Suppressor macrophage treated with lipopolysaccharide for 4 hours (primary cell): ENCODE measurements around the gene TTC33.

ENCODE experiments used
- DNase-seq: peaks from one replicate; pipeline ENCODE4 v3.0.0-alpha.2; 2020

TTC33 gene

DNA sequence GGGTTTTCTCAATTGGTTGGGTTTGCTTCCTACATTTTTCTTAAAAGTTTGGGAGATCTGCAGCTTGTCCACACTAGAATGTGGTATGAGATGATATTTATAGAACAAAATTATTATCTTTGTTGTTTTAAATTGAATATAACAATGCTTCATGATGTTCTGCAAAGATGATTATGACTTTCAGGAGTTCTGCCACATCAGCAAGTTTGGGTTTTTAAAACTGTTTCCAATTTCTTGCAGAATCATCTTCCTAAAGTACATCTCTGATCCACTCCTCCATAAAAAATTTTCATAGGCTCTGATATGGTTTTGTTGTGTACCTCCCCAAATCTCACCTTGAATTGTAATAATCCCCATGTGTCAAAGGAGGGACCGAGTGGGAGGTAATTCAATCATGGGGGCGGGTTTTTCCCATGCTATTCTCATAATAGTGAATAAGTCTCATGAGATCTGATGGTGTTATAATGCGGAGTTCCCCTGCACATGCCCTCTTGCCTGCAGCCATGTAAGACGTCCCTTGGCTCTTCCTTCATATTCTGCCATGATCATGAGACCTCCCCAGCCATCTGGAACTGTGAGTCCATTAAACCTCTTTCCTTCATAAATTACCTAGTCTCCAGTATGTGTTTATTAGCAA, 195.2 kb downstream of the TTC33 start:
- peak; percentile 69 for DNase-seq

DNA sequence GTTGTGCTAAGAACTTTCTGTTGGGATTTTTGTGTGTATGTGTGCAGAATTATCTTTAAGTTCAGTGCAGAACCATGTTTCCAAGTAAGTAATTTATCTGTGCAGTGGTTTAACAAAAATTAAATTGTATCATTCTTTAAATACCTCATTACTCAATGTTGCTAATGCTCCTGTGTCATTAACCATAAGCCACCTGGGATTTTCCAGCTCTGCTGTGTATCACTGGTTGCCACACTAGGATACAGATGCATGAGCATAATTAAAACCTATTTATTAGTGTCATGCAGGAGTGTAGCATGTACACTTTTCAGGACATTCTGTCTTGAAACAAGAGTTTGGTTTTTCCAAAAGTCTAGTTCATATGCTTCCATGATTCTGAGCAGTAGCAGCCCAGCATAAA, 196.5 kb downstream of the TTC33 start:
- no peak for DNase-seq

DNA sequence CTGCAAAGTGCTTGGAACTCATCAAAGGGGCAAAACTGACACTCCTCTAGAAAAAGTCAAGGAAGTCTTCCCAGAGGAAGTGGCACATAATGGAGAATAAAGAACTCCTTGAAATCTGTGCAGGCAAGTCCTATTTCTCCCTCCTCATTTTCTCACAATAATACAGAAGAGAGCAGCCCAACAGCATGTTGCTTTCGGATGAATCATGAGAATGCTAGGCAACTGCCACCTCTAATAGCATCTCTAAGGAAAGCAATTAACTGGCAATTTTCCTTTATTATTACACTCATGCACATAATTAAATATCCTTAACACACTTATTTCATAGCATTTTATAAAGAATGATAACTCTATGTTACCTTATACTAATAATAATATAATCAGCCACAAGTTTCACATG, 198.3 kb downstream of the TTC33 start:
- no peak for DNase-seq

DNA sequence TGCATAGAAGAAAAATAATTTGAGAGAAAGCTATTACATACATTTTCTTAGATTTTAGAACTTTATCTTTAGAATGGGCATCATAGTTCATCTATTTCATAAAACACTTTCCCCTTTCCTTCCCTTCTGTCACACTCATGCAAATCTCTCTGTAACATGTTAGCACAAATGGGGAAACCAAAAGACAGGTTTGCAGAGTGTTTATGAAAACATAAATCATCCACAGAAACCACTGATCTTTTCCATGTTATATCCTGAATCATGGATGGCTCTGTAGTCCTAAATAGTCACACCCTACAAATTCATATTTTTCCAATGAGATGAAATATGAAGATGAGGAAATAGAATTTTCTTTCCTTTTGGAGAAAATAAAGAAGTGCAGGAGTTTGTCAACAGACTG, 198.9 kb downstream of the TTC33 start:
- DNase-seq = no peak

DNA sequence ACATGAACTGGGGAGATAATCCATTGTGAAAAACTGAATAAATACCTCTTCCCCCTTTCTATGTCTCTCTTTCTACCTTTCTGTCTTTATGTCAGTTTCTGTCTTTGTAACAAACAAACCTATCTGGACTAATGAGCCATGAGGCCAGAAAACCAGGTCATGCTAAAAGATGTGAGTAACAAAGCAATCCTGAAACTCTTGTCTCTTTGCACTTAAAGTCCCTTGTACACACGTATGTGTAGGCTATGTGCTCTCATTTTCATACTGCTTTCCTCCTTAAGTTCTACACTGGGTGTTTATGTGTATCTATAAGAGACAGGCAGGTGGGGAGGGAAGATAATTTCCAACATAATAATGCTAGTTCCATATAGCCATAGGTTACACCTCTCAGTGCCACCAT, 199.9 kb downstream of the TTC33 start:
- no peak for DNase-seq

DNA sequence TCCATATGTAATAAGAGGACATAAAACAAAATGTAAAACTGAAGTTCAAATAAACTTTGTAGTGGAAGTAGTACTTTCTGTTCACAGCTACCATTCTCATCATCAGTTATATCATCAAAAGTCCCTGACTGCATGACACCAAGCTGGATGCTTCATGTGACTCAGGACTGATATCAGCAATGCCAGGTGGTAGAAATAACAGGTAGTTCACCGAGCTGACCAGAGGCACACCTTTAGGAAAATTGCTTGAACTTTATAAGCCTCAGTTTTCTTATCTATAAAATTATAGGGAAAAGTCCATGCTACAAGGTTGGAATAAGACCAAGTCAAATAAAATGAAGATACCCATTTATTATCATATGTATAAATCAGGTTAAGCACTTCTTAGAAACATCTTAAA, 200.9 kb downstream of the TTC33 start:
- DNase-seq = peak; percentile 26

DNA sequence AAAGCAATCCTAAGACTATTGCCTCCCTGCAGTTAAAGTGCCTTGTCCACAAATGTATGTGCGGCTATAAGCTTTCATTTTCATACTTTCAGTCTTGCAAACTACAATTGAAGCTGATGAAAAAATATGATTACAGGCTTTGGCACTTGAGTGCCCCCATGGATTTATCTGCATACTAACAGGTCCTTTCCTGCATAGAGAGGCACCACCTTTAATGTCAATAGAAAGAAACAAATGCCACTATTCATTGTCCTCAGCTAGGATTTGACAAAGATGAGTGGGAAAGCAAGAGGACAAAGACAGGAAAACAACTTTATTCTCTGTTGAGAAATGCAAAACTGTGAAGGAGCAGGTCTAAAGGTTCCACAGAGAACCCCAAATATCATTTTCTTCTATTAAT, 201.7 kb downstream of the TTC33 start:
- DNase-seq = no peak

DNA sequence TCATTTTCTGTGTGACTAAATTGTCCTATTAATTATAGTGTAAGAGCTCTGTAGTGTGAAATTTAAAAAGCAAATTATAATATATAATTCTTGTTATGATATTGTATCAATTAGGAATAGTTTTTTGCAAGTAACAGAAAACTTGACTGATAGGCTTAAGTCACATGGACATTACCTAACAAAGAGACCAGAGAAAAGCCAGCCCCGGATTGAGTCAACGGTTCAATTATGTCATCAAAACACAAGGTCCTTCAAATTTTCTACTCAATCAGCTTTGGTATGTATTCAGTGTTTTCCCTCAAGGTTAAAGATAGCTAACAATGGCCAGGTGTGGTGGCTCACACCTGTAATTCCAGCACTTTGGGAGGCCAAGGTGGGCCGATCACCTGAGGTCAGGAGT, 202.8 kb downstream of the TTC33 start:
- peak; percentile 45 for DNase-seq

DNA sequence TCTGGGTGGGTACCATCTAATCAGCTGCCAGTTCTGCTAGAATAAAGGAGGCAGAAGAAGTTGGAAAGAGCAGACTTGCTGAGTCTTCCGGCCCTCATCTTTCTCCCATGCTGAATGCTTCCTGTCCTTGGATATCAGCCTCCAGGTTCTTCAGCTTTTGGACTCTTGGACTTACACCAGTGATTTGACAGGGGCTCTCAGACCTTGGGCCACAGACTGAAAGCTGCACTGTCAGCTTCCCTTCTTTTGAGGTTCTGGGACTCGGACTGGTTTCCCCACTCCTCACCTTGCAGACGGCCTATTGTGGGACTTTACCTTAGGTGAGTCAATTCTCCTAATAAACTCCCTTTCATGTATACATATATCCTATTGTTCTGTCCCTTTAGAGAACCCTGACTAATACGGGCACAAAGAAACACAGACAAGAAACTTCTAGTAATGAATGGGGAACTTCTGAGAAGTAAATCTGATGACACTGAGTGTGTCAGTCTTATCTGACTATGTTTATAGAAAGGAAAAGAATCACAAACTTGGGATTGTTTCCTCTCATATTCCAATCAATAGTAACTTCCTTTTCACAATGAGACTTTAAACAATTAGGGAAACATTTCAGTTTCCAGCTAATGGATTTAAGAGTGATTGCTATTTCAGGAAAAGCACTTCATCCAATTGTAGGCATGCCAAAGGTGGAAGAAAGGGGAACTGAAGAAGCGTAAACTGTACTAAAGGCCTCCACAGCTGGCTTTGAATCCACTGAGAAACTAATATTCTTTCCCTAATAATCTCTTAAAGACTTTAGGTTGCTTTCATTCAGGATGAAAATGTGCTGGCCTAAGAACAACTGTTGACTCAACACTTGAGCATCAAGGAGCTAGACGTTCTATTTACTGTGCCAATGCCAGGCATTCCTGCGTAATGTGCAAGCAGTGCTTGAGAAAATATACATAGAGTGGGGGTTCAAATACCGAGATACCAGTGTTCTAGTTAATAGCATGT, 204.0 kb downstream of the TTC33 start:
- peak; percentile 68 for DNase-seq

DNA sequence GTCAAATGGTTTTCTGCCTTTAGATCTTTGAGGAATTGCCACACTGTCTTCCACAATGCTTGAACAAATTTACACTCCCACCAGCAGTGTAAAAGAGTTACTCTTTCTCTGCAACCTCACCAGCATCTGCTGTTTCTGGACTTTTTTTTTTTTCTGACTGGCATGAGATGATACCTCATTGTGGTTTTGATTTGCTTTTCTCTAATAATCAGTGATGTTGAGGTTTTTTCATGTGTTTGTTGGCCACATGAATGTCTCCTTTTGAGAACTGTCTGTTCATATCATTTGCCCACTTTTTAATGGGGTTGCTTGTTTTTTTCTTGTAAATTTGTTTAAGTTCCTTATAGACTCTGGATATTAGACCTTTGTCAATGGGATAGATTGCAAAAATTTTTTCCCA, 205.3 kb downstream of the TTC33 start:
- no peak for DNase-seq

DNA sequence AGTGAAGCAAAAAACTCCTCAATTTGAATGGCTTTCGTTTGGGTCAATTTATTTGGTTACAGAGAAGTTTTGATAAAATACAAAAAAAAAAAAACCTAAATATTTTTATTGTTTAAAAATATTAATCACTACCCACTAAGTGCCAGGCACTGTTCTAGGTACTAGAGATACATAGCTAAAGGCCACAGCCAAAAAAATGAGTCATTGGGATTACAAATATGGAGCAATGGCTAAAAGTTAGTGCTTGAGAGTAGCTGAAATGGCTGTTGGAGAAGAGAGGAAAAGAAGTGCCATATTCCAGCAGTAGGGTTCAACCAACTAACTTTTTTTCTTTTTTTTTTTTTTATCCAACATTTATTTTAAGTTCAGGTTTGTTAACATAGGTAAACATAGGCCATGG, 206.1 kb downstream of the TTC33 start:
- peak; percentile 16 for DNase-seq

DNA sequence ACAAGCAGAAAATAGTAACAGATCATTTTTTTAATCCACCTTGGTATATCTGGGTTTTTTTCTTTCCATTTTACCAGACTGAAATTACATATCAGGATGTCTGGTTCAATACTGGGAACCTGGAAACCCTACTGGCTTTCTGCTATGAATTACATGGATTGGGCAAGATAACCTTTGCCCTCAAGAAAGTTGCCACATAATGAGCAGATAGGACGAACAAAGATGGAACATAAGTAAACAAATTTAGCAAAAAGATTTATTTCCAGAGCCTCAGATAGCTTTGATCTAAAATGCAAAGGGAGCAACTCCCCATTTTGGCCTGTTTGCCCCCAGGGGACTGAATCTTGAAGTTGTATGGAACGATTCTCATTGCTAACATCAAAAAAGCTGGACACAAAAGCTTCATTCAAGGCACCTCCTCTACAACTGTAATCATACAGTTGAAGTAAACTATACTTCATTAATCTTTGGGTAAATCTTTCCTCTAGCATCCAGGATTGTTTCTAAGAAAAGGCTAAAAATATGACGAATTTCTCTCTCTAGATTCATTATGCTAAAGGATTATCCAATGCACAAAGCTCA, 207.7 kb downstream of the TTC33 start:
- no peak for DNase-seq

DNA sequence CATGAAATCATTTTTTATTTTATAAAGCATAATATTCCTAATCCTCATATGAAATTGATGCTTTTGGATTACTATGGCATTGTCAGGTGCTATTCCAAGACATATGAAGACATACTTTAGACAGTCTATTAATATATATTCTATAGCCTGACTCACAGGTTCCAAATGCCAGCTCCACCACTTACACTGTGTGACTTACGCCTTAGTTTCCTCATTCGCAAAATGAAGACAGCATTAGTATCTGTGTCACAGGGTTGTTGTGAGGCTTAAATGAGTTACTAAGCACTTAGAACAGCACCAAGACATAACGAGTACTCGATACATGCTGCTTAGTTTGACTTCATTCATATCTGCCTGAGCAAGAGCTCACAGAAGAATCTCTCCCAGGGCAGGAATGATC, 208.2 kb downstream of the TTC33 start:
- peak; percentile 61 for DNase-seq

DNA sequence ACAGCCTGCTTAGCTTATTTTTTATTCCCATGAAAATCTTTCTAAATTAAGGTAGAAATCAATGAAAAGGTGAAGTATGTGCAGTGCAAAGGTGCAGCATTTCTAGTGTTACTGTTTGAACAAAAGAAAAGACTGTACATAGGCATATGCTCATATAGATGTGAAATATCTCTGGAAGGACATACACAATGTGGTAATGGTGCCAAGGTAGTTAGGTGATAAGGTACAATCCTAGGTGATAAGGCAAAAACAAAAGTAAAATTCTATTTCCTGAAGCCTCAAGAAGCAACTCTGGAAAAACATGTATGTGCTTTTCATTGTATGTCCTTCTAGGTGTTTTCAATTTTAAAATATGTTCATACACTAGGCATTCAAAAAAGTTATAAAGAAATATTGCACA, 215.5 kb downstream of the TTC33 start:
- DNase-seq = no peak

DNA sequence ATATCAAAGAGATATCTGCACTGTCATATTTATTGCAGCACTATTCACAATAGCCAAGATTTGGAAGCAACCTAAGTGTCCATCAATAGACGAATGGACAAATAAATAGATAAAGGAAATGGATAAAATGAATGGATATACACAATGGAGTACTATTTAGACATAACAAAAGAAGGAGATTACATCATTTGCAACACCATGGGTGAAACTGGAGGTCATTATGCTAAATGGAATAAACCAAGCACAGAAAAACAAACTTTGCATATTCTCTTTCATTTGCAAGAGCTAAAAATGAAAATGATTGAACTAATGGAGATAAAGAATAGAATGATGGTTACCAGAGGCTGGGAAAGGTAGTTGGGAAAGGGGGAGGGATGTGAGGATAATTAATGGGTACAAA, 231.1 kb downstream of the TTC33 start:
- no peak for DNase-seq

DNA sequence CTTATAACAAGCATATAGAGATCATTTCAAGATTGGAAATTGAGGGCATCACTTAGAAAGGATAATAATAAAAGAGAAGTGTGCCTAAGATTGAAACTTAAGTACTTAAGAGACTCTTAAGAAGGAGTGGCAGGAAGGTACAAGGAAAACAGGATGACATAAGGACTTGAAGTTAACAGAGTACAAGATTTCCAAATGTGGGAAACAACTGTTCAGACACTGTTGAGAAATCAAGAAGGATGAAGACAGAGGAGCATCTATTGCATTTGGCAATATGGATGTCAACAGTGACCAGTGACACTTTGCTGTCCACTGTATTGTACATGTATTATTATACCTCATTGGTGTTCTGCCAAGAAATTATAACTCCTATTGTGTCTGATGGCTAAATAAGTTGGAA, 233.8 kb downstream of the TTC33 start:
- DNase-seq = peak; percentile 91

DNA sequence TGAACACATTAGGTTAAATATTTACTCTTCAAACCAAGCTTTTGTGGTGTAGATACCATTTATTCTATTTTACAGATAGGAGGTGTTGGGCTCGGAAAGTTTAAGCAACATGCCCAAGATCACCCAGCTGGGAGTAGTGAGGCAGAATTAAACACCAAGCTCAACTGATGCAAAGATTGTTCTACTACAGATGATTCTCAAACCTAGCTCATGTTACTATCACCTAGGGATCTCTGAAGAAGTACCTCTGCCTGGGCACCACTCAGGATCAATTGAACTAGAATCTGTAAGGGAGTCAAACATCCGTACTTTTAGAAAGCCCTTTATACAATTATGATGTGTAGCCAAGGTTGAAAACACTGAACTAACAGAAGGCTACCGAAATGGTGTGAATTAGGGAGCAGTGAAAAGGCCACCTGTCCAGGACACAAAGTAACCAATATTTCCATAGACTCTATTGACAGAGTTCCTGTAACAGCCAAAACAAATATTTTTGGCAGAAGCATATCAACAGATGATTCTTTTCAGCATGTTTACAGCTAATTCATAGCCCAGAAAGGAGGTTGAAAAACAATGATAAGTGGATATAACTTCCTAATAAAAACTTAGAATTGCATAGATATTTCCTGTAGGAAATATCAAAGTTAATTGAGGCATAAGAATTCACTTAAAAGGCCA, 234.5 kb downstream of the TTC33 start:
- DNase-seq = no peak

DNA sequence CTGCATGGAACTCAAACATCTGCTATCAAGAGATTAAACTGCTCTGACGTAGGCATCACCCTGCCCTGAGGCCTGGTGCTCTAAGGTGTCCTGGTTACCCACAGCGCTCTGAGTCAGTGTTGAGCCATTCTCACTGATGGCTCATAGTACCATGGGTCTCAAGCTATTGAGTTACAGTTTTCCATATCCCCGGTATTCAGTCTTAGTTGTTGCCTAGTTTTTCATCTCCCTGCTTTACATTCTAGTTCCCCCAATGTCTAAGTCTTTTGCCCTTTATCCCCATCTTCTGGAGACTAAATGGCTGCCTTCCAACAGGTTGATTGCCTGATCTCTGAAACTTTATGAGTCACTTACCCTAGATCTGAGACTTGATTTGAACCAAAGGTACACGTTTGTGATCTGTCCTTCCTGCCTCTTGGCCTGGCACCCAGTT, 237.3 kb downstream of the TTC33 start:
- no peak for DNase-seq

DNA sequence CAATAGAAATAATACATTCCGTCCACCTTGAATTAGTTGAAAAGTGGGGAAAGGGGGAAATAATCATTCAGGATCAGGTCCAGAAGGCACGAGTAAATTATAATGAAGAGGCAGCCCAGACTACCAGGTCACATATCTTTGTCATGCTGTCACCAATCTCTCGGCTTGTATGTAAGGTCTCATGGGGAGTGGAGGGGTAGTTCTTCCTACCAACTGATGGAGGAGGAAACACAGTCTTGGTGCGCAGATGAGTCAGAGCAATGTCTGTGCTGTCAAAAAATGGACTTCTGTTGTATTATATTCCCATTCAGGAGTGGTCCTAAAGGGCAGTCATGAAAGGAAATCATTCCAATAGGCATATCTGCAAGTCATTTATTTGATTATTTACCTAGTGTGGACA, 240.3 kb downstream of the TTC33 start:
- DNase-seq = no peak

DNA sequence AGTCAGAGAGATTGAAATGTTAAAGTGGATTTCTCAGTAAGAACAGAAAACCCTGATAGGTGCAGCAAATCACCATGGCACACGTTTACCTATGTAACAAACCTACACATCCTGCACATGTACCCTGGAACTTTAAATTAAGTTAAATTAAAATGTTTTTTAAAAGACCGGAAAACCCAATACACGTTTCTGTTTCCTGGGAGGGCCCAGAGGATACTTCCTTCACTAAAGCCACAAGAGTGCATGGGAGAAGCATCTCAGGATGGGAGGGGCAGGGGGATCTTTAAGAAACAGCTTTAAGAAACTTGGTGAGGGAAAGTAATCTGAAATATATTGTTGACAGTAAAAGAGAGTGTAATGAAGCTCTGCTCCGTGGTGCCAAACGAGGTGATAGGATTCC, 240.8 kb downstream of the TTC33 start:
- DNase-seq = no peak

DNA sequence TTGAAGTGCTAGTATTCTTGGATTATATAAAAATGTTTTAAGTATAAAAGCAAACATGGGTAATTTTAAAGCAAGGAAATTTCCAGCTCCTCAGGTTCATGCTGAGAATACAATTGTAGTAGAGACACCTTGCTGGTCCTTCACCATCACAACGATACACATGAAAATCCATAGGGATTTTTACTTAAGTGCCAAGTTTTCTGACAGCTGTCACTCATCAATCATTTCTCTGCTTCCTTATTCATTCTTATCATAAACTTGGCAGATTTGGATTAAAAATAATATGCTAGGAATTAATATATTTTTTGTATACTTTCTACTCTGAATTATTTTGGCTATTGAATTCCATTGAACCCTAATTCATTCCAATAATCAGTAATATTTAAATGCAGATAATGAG, 244.0 kb downstream of the TTC33 start:
- no peak for DNase-seq

DNA sequence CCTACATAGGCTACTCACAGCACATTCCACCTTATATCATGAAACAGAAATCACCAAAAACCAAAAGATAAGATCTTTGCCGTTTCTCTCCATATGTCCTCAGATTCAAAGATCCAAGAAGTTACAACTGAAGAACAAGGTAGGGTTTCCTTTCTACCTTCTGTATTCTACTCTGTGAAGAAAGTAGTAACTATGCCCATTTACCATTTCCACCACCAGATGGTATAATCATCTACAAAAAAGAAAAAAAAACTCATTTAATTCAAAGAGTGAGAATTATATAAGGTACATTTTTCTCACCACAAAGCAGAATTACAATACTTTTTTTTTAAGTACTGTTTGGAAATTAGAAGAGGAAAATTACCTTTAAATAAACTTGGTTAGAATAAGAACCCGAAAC, 248.7 kb downstream of the TTC33 start:
- DNase-seq = no peak

DNA sequence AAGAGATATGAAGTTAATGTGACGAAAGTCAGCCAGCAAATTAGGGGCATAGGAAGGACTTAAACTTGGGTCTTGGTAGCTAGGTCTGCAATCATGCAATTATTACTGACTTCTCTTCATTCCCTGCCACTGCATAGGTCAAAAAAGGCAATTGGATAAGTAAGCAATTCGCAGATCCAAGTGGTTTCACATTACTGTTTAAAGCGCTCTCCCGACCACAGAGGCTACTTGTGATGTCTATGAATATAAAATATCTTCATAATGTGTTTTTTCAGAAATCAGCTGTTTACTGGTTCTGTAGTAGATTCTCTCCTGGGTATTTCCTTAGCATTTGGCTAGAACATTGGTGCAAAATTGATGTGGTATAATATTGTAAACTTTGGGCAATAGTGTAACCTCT, 250.7 kb downstream of the TTC33 start:
- no peak for DNase-seq
